ENCODE measurements around the gene ADAMTS3.
"Not testable (repeated sequence)": the region's sequence is repeated elsewhere in the genome, so short reads cannot be mapped to it uniquely, and the experiment has no call there.

ADAMTS3 gene

GRCh38 chr4:72473434-72473900 is 95.6 kb downstream of the ADAMTS3 start:
- no peak for DNase-seq (ENCODE audit: low read depth)

GRCh38 chr4:72471816-72472215 is 97.2 kb downstream of the ADAMTS3 start:
- DNase-seq (ENCODE audit: low read depth) = no peak

- no peak for DNase-seq (ENCODE audit: low read depth)
These were observed 100.0 kb downstream of the ADAMTS3 start for GRCh38 chr4:72468904-72469502.

DNA sequence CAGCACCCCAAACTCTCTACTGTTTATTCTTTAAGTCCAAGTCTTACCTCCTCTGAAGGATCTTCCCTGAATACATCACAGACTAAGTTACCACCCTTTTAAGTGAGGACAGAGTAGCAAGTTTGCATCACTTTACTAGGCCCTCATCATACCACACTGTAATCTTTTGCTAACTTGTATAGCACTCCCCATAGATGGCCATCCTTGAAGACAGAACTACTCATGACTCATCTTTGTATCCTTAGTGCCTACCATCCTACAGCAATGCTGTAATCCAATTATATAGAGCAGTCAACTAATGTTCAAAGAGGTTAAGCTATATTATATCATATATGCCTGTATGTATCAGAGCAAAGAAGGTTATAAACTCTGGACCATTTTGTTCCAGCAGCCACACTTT is 101.4 kb downstream of the ADAMTS3 start:
- no peak for DNase-seq (ENCODE audit: low read depth)

DNA sequence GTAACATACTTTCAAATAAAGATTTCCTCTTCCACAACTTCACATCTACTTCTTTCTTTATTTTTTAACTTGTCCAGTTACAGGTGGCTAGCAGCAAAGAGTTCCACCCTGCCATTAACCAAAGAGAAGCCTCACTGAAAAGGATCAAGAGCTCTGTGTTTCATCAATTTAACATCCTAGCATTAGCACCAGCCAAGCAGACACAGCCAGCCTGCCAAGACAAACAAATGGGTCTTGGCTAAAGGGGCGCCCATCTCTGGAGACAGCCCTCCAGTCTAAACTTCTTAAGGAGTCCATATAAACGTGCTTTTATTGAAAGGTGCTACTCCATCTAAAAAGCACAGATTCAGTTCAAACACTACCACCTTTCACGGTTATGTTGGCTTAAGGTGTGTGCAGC is 105.3 kb downstream of the ADAMTS3 start:
- DNase-seq (ENCODE audit: low read depth) = no peak

- DNase-seq (ENCODE audit: low read depth) = no peak
These were observed 111.9 kb downstream of the ADAMTS3 start for GRCh38 chr4:72457158-72457557.

DNA sequence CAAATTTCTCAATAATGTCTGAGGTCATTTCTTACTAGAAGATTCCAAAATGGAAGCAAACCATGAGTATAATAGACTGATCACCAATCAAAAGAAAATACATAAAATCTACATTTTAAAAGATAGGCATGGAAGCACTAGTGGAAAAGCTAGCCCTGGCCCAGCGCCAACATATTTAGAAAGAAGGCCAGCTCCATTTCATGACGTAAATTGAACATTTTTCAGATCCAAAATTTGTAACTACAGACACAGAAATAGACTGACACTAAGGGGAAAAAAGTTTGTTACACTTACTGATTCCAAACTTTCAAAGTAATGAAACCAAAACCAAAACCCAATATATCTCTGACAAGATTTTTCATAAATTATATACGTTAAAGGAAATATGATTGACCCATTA is 117.7 kb downstream of the ADAMTS3 start:
- no peak for DNase-seq (ENCODE audit: low read depth)

DNA sequence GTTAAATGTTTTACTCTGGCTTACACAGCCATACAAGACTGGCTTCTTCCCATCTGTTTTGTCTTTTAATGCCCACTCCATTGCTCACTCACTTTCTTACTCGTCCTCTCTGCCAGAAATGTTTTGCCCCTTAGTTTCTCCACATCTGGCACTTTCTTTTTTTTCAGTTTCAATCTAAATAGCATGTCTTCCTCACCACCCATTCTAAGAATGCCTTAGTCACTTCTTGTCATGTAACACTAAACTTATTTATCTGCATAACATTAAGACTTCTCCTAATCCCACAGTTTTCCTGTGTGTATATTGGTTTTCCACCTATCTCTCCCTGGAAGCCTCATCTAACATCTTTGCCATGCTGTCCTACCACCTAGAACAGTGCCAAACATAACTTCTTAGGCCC is 119.3 kb downstream of the ADAMTS3 start:
- no peak for DNase-seq (ENCODE audit: low read depth)

GRCh38 chr4:72448231-72448630 is 120.8 kb downstream of the ADAMTS3 start:
- no peak for DNase-seq (ENCODE audit: low read depth)

GRCh38 chr4:72446353-72447055 is 122.5 kb downstream of the ADAMTS3 start:
- no peak for DNase-seq (ENCODE audit: low read depth)

- DNase-seq (ENCODE audit: low read depth) = no peak
These were observed 124.9 kb downstream of the ADAMTS3 start for GRCh38 chr4:72444092-72444491.

- DNase-seq (ENCODE audit: low read depth) = no peak
These were observed 126.3 kb downstream of the ADAMTS3 start for GRCh38 chr4:72442715-72443114.

DNA sequence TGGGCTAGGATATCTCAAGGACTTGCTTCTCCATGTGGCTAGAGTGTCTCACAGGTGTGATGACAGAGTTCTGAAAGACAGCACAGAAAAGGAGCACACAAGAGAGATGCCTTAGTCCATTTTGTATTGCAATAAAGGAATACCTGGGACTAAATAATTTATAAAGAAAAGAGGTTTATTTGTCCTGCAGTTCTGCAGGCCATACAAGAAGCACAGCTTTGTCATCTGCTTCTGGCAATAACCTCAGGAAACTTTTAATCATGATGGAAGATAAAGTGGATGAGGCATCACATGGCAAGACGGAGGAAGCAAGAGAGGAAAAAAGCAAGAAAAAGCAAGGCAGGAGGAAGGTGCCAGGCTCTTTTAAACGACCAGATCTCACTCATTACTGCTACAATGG is 126.9 kb downstream of the ADAMTS3 start:
- DNase-seq (ENCODE audit: low read depth) = no peak

DNA sequence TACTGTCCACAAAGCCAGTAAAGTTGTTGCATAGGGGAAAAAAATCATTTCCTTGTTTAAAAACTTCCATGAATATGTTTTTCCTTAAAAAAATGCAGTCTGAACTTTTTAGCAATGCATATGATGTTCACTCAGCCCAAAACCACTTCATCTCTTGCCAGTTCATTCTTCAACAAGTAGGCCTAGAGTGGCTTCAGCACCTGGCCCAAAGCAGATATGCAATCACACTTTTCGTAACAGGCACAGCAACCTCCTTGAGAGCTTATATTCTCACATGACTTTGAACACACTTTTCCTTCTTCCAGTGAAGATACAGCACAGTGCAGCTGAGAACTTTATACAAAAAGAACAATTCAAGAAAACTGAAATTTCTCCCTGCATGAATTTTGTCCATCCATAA is 128.6 kb downstream of the ADAMTS3 start:
- DNase-seq (ENCODE audit: low read depth) = no peak

DNA sequence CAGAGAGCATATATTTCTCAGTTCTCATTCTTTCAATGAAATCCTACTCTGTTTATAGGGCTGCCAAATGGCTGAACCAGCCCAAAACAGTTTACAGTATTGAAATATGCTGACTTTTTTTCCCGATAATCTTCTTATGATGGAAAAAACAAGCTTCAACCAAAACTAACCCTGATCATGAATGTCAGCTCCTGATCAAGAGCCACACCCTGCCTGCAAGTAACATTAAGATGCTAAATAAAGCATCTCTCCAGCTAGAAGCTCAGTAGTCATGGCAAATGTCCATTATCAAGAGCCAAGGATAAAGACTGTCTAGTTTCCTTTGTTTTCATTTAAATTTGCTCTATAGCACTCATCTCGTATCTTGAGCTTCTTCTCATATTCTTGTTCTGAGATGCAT is 136.0 kb downstream of the ADAMTS3 start:
- no peak for DNase-seq (ENCODE audit: low read depth)

- DNase-seq (ENCODE audit: low read depth) = no peak
These were observed 136.7 kb downstream of the ADAMTS3 start for GRCh38 chr4:72432282-72432681.

GRCh38 chr4:72430988-72431387 is 138.0 kb downstream of the ADAMTS3 start:
- no peak for DNase-seq (ENCODE audit: low read depth)

GRCh38 chr4:72430050-72430449 is 139.0 kb downstream of the ADAMTS3 start:
- DNase-seq (ENCODE audit: low read depth) = no peak

DNA sequence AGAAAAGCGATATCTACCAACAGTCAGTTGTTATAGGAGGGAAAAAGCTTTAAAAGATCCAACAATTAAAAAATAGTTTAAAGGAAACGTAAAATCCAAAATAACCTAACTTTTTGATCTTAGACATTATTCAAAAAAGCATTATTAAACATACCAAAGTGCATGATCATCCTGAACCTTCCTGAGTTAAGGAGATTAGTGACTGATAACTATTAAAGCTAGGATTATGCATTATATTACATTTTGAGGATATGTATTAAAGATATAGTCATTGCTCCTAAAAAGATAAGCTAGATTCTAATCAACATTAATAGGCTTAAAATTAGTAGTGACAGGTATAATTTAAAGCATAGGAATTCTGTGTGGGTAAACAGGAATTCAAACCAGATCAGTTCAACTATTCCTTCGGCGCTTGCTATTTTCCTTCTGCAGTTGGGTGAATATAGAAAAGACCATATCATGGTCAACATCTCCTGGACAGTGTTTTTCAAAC is 139.6 kb downstream of the ADAMTS3 start:
- DNase-seq (ENCODE audit: low read depth) = no peak

DNA sequence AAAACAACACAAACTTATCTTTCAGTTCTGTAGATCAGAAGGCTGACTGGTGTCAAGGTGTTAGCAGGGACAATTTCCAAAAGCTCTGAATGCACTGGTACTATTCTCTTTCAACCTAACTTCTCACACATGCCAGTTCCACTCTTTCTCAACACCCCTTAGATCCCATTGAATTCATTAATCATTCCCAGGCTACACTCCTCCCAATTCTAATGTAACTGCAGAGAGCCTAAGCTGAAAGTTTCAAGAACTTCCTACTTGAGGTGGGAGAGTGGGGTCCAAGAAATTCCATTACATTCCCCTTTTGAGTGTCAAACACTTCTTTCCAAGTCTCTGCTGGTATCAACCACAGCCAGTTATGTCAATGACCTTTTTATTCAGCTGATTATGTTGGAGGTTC is 142.0 kb downstream of the ADAMTS3 start:
- no peak for DNase-seq (ENCODE audit: low read depth)

- DNase-seq (ENCODE audit: low read depth) = not testable (repeated sequence)
These were observed 143.1 kb downstream of the ADAMTS3 start for GRCh38 chr4:72425908-72426307.

DNA sequence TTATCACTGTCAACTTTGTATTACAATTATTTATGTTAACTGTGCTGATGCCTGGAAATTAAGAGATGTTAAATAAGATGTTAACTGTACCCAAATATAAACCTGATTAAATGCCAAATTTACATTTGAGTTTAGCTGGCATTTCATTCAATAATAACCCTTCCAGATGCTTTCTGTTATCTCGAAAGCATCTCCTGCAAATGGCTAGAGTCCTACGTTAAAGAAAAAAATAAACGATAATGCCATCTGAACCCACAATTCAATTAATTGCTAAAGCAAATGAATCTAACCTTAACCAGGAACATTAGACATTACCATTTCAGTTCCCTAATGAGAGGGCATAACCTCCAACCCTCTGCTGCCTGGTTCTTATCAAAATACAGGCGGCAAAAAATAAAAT is 145.0 kb downstream of the ADAMTS3 start:
- no peak for DNase-seq (ENCODE audit: low read depth)

- DNase-seq (ENCODE audit: low read depth) = no peak
These were observed 146.6 kb downstream of the ADAMTS3 start for GRCh38 chr4:72422416-72422815.

- no peak for DNase-seq (ENCODE audit: low read depth)
These were observed 150.6 kb downstream of the ADAMTS3 start for GRCh38 chr4:72418458-72418857.

All from T follicular helper cell (primary cell).